ENCODE data around the gene ZNF263. TPM values are rescaled to one million over a fixed set of nuclear protein-coding genes. Genes with fewer than 3 reads are reported as not detected.

The ZNF263 gene
- total and polyA plus RNA-seq, 2 of the 13 experiments (the other 11 are each of a cell fraction or from before 2014, with no cell fraction given) = 10.2 to 41.2 TPM

DNA sequence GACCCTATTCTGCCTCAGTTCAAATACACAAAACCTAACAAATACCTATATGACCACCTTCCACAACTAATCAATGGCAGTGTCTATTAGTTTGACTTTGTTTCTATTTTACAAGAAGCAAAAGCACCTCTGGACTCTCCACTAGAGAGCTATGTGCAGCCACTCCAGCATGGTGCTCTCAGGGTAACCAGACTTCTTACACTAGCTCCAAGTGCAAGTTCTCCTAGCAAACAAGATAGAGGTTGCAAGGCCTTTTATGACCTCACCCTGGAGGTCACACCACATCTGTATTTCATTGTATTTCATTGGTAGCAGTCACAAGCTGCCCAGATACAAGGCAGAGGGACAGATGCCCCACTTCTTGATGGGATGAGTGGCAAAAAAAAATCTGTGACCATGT is 8.3 kb upstream of the ZNF263 start (continued):
- TF ChIP-seq, protein P1, sequence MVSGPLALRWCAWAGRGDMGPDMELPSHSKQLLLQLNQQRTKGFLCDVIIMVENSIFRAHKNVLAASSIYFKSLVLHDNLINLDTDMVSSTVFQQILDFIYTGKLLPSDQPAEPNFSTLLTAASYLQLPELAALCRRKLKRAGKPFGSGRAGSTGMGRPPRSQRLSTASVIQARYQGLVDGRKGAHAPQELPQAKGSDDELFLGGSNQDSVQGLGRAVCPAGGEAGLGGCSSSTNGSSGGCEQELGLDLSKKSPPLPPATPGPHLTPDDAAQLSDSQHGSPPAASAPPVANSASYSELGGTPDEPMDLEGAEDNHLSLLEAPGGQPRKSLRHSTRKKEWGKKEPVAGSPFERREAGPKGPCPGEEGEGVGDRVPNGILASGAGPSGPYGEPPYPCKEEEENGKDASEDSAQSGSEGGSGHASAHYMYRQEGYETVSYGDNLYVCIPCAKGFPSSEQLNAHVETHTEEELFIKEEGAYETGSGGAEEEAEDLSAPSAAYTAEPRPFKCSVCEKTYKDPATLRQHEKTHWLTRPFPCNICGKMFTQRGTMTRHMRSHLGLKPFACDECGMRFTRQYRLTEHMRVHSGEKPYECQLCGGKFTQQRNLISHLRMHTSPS (CRISPR knock-in tag; IDR thresholded peaks at IDR 0.05; ENCODE audit: low read depth) = peak; percentile 49; the same call in 1 of the 2 replicates
- TF ChIP-seq, protein P2, sequence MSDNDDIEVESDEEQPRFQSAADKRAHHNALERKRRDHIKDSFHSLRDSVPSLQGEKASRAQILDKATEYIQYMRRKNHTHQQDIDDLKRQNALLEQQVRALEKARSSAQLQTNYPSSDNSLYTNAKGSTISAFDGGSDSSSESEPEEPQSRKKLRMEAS (IDR thresholded peaks at IDR 0.05) = peak; percentile 2; the same call in 1 of the 2 replicates

DNA sequence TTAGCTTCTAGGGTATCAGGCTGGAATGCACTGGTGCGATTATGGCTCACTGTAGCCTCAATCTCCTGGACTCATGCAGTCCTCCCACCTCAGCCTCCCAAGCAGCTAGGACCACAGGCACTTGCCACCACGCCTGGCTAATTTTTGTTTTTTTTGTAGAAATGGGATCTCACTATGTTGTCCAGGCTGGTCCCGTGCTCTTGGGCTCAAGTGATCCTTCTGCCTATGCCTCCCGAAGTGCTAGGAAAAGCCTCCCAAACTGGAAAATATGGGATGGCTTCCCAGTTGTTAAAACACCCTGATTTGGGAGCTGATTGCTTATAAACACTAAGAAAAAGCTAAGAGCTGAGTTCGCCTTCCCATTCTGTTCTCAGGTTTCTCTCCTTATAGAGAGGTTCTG is 6.6 kb upstream of the ZNF263 start:
- ATAC-seq = no peak
- no peak overlapping the region for H3K4me2 ChIP-seq (ENCODE audit: low read depth, low read length)
- no peaks in the 10 kb centered on the region for H3K36me3 ChIP-seq (replicated peaks in 1 of 2; ENCODE audit: control insufficient read depth in 1 of 2, insufficient read depth in 2 of 2, low read length in 2 of 2)
- H3K27me3 ChIP-seq (ENCODE audit: control insufficient read depth in 1 of 2, insufficient read depth in 2 of 2, low read length in 2 of 2) = no peaks in the 10 kb centered on the region; a peak in 1 of 5 replicates
- no TSS peak for BruUV-seq (replicated peaks)
- CTCF ChIA-PET (ENCODE audit: low intra/inter-chr PET ratio, low total read pairs) = no interaction called here
- no peaks in the 10 kb centered on the region for H3K79me2 ChIP-seq (ENCODE audit: insufficient read depth, low read length)
- intact Hi-C loops (cut with micrococcal nuclease; ENCODE audit: unreplicated experiment) (no loop called here), in situ Hi-C loops (cut with HindIII; ENCODE audit: extremely low pct_ligation_motif_present, low pct_unique_long_range_greater_than_20kb) (no loop called here)
- no peaks in the 10 kb centered on the region for H4K20me1 ChIP-seq (ENCODE audit: insufficient read depth, low read length)
- H3K4me1 ChIP-seq (ENCODE audit: insufficient read depth, low read length) = peaks cover 56% of the 10 kb centered on the region
- FAIRE-seq = no peak
- no peak overlapping the region for H3K4me3 ChIP-seq (replicated peaks in 1 of 3; ENCODE audit: insufficient read depth in 1 of 3, low read depth in 2 of 3, low read length in 3 of 3)
- H3K9ac ChIP-seq (ENCODE audit: insufficient read depth, low read depth, low read length) = no peak overlapping the region
- no peak overlapping the region for H2AFZ ChIP-seq (ENCODE audit: low read length)
- 54% methylated on average over 5 of the region's 5 CpGs for WGBS (ENCODE audit: low lambda C conversion rate)
- TF ChIP-seq ZNF121 (CRISPR knock-in tag; IDR thresholded peaks at IDR 0.05) = peak; percentile 80
- TF ChIP-seq, protein P3, sequence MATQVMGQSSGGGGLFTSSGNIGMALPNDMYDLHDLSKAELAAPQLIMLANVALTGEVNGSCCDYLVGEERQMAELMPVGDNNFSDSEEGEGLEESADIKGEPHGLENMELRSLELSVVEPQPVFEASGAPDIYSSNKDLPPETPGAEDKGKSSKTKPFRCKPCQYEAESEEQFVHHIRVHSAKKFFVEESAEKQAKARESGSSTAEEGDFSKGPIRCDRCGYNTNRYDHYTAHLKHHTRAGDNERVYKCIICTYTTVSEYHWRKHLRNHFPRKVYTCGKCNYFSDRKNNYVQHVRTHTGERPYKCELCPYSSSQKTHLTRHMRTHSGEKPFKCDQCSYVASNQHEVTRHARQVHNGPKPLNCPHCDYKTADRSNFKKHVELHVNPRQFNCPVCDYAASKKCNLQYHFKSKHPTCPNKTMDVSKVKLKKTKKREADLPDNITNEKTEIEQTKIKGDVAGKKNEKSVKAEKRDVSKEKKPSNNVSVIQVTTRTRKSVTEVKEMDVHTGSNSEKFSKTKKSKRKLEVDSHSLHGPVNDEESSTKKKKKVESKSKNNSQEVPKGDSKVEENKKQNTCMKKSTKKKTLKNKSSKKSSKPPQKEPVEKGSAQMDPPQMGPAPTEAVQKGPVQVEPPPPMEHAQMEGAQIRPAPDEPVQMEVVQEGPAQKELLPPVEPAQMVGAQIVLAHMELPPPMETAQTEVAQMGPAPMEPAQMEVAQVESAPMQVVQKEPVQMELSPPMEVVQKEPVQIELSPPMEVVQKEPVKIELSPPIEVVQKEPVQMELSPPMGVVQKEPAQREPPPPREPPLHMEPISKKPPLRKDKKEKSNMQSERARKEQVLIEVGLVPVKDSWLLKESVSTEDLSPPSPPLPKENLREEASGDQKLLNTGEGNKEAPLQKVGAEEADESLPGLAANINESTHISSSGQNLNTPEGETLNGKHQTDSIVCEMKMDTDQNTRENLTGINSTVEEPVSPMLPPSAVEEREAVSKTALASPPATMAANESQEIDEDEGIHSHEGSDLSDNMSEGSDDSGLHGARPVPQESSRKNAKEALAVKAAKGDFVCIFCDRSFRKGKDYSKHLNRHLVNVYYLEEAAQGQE (IDR thresholded peaks at IDR 0.05; ENCODE audit: borderline replicate concordance in 1 of 2, low read depth in 1 of 2, low read length in 2 of 2) = no peak
- DNase-seq (ENCODE audit: low spot score) = no peak
- POLR2A ChIA-PET = interaction anchor here (1.5 kb wide), 1 partner anchor 12 kb away, joined by 6 read pairs; no protein-coding TSS in a partner anchor
- no peak overlapping the region for H3K27ac ChIP-seq (ENCODE audit: extremely low read length, insufficient read depth, low read length)
- no peaks in the 10 kb centered on the region for H3K9me3 ChIP-seq (ENCODE audit: low read length)

Measured in HepG2 (cell line).